Glomerular visceral epithelial cell (primary cell): Measurements from ENCODE around the gene HMGN4.
A peak's percentile ranks its signal among the peaks of the same experiment; 100 is the strongest.
"Not testable (repeated sequence)": the region's sequence is repeated elsewhere in the genome, so short reads cannot be mapped to it uniquely, and the experiment has no call there.

Experiments
- DNase-seq: peaks from one replicate; pipeline ENCODE4 v3.0.0-alpha.2; 2016; ENCODE audit errors: extremely low spot score

The HMGN4 gene

DNA sequence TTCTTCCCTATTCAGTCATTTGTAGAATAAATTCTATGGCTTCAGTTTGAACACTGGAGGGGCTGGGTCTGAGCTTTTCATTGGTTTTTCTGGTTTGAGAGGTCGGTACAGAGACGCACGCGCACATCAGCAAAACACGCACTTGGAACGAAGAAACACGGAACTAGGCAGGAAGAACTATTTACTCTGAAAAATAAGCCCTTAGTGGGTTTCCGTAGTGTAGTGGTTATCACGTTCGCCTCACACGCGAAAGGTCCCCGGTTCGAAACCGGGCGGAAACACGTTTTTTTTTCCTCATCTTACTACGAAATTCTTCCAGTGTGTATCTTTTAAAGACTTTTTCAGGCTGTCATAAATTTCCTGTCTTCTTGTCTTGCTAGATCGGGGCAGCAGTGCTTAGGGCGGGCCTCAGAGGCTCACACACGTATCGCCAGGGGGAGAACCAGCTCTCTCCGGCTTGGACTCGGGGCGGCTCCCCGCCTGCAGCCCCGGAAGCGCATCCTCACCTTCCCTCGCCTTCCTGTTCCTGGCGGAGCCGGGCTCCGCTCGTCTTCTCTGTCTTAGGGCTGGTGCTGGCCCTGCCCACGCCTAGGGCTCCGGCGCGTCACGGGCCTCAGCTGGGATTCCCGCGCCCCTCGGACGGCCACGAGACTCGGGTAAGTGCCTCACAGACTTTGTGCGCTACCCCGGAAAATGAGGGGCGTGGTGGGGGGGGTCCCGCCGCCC lies at the start of gene HMGN4:
TSS of gene HMGN4 (plus strand) at position 521 of the 726 bp plus-strand sequence. CDS start 6,841 bp downstream, outside the sequence.
- peak; percentile 94 for DNase-seq

DNA sequence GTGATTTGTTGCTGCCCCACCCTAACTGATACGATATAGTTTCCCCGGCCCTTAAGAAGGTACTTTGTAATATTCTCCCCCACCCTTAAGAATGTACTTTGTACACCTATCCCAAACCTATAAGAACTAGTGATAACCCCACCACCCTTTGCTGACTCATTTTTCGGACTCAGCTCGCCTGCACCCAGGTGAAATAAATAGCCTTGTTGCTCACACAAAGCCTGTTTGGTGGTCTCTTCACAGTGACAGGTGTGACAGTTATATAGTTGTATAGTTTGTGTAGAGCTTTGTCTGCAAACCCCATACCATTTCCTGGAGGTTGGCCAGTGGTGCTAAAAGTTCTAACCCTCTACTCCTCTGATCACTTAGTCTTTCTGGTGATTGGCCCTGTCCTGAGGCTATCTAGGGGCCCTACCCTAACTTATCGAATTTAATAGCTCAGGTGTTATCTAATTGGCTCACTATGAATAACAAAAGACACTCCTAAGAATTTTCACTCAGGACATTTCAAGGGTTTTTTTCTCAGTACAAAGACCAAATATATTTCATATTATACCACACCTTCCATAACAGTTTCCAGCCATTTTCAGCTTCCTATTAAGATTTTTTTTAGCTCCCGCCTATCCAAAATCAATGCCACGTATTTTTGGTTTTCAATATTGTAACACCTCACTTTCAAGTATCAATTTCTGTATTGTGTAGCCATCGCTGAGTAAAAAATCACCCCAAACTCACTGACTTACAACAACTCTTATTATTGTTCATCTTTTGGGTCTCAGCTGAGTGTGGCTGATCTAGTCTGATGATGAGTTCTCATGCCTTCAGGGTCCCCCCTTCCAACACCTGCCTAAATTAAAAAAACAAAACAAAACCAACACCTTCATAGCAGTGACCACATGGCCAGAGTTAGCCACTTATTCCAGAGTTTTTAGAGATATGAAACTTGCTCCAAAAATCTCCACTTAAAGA lies 47.9 kb upstream of the HMGN4 start:
- no peak for DNase-seq

DNA sequence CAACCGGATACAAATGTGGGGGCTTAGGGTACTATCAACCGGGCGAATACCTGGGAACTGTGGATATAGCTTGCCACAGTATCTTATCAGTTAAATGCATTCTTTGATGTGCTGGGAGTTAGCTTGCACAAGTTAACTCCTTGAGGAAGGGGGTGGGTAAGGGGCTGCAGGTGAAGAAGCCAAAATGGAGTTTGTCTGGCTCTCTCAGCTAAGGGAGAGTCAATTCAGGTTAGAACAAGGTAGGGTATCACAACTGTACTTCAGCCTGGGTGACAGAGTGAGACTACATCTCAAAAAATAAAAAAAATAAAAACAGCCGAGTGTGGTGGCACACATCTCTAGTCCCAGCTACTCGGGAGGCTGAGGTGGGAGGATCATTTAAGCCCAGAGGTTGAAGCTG lies 46.6 kb upstream of the HMGN4 start:
- DNase-seq, result no peak

DNA sequence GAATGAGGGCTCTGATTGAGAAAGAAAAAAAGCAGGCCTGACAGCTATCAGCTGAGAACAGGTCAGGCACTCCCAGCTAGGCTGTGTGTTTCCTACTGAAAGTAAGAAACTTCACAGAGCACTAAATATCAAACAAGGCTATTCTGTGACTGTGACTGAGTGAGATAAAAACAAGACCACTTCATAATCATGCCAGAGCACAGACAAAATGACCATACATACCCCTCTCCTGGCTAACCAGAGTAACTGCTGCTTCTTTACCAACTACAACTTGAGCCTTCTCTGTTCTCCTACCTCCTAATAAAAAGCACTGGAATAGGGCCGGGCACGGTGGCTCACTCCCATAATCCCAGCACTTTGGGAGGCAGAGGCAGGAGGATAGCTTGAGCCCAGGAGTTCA lies 44.9 kb upstream of the HMGN4 start:
- peak; percentile 33 for DNase-seq

DNA sequence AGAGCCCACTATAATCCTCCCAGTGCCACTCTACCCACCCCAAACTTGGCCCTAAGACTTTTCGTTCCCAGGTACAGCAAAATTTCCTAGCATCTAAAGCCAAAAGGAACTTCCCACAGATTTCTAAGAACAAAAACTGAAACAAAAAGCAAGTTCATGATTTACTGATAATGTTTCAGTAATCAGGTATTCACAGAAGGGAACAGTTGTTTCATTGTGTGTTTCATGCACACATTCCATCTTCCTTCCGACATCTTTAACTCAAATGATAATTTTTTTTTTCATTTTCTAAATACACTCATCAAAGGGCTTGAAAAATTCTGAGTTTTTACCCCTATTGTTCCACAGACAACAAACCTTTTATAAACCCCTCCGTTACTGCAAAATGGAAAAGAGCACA lies 44.0 kb upstream of the HMGN4 start:
- no peak for DNase-seq

DNA sequence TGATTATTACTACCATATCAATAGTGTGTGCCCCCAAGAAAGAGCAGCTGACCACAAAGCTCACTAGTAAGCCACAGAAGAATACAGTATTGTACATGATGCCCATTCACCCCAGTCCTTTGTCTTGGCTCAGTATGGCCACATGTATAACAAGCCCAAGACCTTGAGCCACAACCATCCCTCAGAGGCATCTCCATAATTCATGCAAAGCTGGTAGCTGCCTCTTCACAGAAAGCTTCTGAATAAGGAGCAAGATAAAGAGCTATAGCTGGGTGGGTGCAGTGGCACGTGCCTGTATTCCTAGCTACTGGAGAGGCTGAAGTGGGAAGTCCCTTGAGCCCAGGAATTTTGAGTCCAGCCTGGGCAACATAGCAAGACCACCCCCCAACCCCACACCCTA lies 42.9 kb upstream of the HMGN4 start:
- DNase-seq, result no peak

DNA sequence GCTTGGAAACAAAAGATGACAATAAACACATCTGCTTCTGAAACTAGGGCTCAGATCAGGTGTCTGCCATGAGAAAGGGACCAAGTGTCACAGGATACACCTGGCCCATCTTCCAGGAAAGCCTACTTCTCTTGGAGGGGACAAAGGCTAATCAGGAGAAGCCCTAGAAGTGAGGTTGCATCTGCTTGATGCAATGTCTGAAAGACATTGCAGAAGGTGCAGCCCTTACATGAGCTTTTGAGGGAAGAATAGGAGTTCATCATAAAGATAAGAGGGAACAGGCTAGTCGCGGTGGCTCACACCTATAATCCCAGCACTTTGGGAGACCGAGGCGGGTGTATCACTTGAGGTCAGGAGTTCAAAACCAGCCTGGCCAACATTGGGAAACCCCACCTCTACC lies 40.6 kb upstream of the HMGN4 start:
- no peak for DNase-seq

DNA sequence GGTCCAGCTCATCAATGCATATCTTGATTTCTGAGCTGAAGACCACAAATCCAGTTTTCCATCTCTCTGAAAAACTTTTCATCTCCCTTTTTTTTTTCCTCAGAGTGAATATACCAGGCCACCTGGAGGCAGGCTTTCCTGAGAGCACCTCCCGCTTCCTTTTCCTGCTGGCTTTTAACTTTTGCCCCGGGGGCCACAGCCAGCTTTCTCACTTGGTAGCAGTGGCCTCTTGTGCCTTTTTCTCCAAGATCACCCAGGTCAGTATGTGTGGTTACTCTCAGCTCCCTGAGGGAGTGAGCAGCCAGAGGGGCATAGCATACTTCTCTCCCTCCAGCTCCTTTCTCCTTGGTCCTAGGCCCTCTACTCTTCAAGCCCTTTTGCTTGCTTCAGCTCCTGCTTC lies 38.1 kb upstream of the HMGN4 start, which contains the start of gene BTN1A1:
TSS of gene BTN1A1 (plus strand) at position 202 of the 400 bp plus-strand sequence. CDS start 984 bp downstream, outside the sequence.
- DNase-seq, result no peak

DNA sequence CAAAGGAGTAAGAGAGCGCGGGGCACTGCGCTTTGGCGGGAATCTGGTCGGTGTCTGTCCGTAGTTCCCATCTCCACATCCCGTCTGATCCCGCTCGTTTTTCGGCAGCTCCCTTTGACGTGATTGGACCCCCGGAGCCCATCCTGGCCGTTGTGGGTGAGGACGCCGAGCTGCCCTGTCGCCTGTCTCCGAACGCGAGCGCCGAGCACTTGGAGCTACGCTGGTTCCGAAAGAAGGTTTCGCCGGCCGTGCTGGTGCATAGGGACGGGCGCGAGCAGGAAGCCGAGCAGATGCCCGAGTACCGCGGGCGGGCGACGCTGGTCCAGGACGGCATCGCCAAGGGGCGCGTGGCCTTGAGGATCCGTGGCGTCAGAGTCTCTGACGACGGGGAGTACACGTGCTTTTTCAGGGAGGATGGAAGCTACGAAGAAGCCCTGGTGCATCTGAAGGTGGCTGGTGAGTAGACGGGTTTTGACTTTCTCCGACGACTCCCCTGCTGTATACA lies 36.6 kb upstream of the HMGN4 start:
- no peak for DNase-seq

DNA sequence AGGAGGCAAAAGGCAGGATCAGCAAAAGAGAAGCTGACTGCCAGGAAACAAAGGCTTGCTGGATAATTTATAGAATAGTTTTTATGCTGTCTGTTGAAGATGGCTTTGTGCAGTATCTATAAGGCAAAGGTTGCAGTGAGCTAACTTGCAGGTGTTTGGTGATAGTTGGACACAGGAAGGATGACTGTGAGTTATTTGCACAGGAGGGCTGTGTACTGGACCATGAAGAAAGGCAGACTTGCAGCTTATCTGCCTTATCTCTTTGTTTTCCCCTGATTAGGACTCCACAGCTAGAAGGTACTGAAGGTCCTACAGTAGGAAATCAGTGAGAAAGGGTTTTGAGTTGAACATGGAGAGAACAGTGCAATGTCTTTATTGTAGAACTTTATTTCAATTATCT lies 36.0 kb upstream of the HMGN4 start:
- peak; percentile 25 for DNase-seq

DNA sequence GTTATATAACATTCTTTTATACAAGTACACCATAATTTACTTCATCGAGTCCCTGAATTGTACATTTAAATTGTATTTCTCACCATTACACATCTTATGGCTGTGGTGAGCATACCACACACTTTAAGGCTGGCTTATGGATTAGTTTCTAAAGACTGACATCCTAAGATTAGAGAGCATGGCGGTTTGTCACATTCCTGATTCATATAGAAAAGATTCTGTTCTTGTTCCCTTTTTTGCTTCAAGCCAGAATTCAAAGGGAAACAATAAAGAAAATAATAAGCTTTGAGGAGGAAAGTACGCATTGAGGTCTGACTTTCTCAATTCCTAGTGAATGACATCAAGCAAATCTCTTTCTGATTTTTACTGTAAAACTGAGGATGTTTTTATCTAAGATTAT lies 35.5 kb upstream of the HMGN4 start:
- no peak for DNase-seq

DNA sequence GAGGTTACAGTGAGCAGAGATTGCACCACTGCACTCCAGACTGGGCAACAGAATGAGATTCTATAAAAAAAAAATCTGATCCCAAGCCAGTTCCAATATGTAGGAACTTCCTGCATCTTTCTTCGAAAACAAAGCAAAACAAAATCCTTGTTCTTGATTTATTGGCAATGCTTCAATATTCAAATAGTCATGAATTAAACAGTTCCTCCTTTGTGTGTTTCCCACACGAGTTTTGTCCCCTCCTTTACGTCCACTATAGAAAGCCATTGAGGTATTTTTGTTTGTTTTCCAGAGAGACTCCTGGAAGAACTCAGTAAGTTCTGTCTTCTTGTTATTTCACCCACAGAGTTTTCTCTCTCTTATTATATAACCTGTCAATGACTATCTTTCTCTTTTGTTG lies 30.5 kb upstream of the HMGN4 start:
- DNase-seq, result no peak

DNA sequence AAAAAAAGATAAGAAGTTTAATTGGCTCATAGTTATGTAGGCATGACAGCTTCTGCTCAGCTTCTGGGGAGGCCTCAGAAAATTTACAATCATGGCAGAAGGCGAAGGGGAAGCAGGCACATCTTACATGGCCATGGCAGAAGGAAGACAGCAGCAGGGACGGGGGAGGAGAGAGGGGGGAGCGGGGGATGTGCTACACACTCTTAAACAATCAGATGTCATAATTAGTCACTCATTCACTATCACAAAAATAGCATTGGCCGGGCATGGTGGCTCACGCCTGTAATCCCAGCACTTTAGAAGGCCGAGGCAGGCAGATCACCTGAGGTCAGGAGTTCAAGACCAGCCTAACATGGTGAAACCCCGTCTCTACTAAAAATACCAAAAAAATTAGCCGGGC lies 27.1 kb upstream of the HMGN4 start:
- not testable (repeated sequence) for DNase-seq

DNA sequence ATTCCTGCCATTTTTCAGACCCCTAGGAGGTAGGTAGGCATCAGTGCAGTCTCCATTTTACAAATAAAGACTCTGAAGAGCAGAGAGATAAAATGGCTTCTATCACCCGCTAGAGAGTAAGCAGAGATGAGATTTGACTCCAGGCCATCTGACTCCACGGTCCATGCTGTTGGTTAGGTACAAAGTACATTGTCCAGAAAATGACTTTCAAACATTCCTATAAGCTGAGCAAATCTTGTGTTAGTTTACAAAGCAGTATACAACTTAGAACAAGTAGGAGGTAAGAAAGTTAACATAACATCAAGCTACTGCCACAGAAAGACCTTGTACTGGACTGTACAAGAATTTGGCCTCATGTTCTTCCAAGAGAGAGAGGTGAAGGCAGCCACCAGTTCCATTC lies 23.2 kb upstream of the HMGN4 start:
- no peak for DNase-seq

DNA sequence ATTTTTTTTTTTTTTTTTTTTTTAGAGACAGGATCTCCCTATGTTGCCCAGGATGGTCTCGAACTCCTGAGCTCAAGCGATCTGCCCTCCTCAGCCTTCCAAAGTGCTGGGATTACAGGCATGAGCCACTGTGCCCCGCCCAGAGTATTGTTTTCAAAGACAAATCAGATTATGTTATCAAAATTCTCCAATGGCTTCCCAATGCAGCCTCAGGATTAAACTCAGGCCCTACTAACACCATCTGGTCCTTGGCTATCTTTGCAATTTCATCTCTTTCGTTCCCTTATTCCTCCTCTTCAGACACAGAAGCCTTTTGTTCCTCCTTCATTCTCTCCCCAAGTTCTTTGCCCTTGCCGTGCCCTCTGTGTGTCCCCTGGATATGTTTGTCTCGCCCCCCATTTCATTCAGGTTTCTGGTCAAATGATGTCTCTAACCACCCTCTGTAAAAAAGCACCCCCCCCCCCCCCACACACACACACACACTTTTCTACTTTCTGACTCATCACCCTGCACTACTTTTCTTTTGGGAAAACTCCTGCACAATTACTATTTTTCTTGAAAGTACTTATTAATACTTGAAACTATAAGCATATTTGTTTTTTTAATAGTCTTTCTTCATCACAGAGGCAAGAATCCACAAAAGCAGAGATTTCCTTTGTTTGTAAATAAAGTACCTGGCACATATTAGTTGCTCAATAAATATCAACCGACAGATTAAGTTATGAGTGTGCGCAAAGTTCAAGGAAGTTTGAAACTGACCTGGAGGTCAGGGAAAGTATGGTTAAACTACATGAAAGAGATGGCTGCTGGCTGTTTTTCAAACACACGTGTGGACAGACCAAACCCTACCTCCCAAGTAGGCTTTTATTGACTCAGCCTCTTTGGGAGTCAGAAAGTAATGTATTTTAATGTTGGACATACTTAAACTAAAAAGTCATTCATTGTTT lies 21.4 kb upstream of the HMGN4 start:
- no peak for DNase-seq

DNA sequence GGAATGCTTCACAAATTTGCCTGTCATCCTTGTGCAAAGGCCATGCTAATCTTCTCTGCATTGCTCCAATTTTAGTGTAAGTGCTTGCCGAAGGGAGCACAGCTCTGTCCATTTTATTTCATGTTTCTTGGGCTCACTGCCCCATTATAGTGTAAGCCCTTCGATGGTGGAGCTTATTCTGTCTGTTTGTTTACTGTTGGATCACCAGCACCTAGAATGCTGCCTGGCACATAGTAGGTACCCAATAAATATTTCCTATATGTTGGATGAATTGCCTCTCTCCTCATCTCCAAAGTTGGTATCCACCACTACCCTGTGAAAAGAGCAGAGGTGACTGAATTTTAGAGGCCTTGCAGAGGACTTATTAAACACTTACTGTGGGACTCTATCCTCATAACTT lies 18.8 kb upstream of the HMGN4 start:
- no peak for DNase-seq

DNA sequence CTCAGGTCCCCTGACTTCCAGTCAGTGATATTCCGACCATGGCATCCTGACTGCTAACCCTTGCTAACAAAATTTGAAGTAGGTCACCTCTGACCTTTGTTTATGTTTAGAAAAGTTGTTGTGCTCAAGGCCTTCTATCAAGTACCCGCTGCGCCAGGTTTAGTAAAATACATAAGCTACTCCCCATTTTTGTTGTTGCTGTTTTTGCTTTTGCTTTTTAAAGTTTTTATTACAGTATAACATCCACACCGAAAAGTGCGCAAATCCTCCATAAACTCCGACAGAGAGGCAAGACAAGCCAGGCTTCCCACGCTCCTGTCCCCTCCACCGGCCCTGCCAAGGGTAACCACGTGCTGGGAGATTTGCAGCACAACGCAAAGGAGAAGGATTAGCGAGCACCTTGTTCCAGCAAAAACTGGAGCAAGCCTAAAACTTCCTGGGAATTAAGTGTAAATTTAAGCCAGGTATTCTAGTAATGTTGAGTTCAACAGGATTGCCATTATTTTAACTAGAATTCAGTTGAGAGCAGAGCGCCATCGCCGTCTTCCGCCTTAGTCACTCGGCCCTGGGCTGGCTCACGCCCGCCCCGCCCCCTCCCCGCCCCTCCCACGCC lies 17.8 kb upstream of the HMGN4 start:
- DNase-seq, result no peak

DNA sequence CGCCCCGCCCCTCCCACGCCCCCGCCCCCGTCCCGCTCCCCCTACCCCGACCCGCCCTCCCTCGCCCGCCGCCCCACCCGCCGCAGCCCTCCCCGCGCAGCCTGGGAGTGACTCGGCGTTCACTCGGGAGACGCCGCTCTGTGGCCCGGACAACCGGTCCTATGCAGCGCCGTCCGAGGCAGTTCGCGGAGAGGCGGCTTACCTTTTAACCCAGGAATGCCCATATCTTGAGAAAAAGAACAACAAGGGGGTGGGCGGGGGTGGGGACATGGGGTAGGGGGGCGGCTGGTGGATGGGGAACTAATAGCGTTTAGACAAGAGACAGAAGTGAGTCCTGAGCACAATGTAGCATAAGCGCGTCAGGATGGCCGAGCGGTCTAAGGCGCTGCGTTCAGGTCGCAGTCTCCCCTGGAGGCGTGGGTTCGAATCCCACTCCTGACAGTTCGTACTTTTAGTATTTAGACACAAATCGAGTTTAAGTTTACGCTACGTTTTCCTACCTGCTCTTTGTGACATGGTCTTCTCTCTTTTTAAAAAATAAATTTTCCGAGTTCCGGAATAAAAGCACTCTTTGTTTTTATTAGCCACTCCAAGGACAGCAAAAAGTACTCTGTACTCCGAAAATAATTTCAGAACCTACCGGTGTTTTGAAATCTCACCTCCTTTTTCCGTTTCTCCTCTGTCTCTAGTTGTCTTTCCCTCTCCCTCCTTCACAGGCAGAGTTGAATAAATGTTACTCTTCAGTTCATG lies 17.1 kb upstream of the HMGN4 start:
- peak; percentile 94 for DNase-seq

DNA sequence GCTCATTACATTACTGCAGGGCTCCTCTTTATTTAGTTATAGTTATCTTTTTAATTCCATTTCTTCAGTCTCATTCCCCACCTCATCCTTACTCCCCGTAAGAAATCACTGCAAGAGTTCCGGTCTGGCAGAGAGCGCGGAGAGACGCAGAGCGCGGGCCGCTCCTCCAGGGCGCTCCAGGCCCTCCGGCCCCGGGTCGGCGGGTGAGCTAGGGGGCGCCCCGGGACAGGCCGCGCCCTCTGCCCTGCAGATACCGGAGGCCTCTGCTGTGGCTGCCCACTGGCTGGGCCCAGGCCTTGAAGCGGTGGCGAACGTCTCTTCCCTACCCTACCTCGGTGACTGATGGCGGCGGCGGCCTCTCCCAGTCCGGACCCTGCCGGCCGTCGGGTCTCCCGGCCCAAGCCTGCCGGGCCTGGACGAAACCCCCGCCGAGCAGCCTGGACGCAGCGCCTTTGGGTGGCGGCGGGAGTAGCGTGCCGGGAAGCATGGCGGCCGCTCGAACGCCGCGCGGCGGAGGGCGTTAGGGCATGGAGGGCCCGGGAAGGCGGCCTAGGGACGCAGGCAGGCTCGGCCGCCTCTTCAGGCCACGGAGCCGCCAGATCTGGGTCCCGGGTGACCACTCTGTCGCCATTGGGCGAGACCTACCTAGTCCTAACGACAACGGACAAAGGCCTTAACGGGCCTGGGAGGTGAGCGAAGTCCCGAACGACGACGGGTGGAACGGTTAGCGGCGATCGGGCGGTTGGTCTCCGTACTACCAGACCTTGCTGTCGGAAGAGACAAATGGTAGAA lies 16.4 kb upstream of the HMGN4 start:
- DNase-seq, result peak; percentile 88
